Keratinocyte (primary cell): ENCODE measurements around the gene TENT4A.

Experiments used
- EZH2 ChIP-seq: IDR thresholded peaks from one replicate; pipeline ENCODE4 v1.6.1; 2012; ENCODE audit warnings: inconsistent platforms, mild to moderate bottlenecking, low read length, moderate library complexity
- TF ChIP-seq, protein P1 (sequence below), 3 experiments: IDR thresholded peaks in 1 of 3; conservative IDR thresholded peaks in 1 of 3; optimal IDR thresholded peaks in 1 of 3; 2 replicates in 2 of 3; 3 replicates in 1 of 3; pipeline versions ENCODE3 to v1.5.1; 2011; ENCODE audit warnings: low read length in 3 of 3, mild to moderate bottlenecking in 3 of 3, moderate library complexity in 2 of 3, control low read depth in 1 of 3, inconsistent platforms in 1 of 3; ENCODE audit not compliant: insufficient read depth in 2 of 3; ENCODE audit errors: extremely low read depth in 1 of 3

GRCh38 chr5:6773342-6774035 lies 60.3 kb downstream of the TENT4A start:
- TF ChIP-seq, protein P1, sequence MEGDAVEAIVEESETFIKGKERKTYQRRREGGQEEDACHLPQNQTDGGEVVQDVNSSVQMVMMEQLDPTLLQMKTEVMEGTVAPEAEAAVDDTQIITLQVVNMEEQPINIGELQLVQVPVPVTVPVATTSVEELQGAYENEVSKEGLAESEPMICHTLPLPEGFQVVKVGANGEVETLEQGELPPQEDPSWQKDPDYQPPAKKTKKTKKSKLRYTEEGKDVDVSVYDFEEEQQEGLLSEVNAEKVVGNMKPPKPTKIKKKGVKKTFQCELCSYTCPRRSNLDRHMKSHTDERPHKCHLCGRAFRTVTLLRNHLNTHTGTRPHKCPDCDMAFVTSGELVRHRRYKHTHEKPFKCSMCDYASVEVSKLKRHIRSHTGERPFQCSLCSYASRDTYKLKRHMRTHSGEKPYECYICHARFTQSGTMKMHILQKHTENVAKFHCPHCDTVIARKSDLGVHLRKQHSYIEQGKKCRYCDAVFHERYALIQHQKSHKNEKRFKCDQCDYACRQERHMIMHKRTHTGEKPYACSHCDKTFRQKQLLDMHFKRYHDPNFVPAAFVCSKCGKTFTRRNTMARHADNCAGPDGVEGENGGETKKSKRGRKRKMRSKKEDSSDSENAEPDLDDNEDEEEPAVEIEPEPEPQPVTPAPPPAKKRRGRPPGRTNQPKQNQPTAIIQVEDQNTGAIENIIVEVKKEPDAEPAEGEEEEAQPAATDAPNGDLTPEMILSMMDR (optimal IDR thresholded peaks at IDR 0.05 in 1 of 3, IDR thresholded peaks at IDR 0.05 in 1 of 3, conservative IDR thresholded peaks at IDR 0.05 in 1 of 3; ENCODE audit: extremely low read depth in 1 of 3, insufficient read depth in 2 of 3, low read length in 3 of 3) = no peak
- no peak for TF ChIP-seq EZH2
